DOHH2 (cell line): ENCODE data around the gene NCKAP5.

ENCODE experiments used
- H3F3A ChIP-seq: fragments of 200-600 bp; sonication (generic), shearing (Covaris generic); 2 replicates; pipeline ENCODE4 v1.6.0; 2016; ENCODE audit warnings: antibody characterized with exemption, mild to moderate bottlenecking; ENCODE audit not compliant: control insufficient read depth, insufficient read depth
- H3K27ac ChIP-seq: fragments of 200-600 bp; sonication (generic); 2 replicates; pipeline ENCODE4 v1.5.1; 2014; ENCODE audit warnings: low read depth, mild to moderate bottlenecking, low read length, moderate library complexity
- H3K27me3 ChIP-seq: fragments of 200-600 bp; sonication (generic); 2 replicates; pipeline ENCODE4 v1.6.1; 2014; ENCODE audit warnings: mild to moderate bottlenecking, low read length, mixed read lengths; ENCODE audit not compliant: control insufficient read depth
- H3K36me3 ChIP-seq: fragments of 200-600 bp; sonication (generic); 2 replicates; pipeline ENCODE4 v1.6.1; 2014; ENCODE audit warnings: mild to moderate bottlenecking, low read length, moderate library complexity, mixed read lengths; ENCODE audit not compliant: control insufficient read depth
- H3K4me1 ChIP-seq: fragments of 200-600 bp; sonication (generic); 2 replicates; pipeline ENCODE4 v1.6.1; 2014; ENCODE audit warnings: mild to moderate bottlenecking, low read length, mixed read lengths; ENCODE audit not compliant: control insufficient read depth
- H3K4me2 ChIP-seq: fragments of 200-600 bp; sonication (generic); 2 replicates; pipeline ENCODE4 v1.6.0; 2014; ENCODE audit warnings: mild to moderate bottlenecking, low read length, moderate library complexity
- H3K4me3 ChIP-seq: fragments of 200-600 bp; sonication (generic); 2 replicates; pipeline ENCODE4 v1.5.1; 2014; ENCODE audit warnings: mild to moderate bottlenecking, low read length, mixed read lengths
- H3K79me2 ChIP-seq: fragments of 200-600 bp; sonication (generic); 2 replicates; pipeline ENCODE4 v1.6.1; 2014; ENCODE audit warnings: mild to moderate bottlenecking, low read length, mixed read lengths; ENCODE audit not compliant: control insufficient read depth
- H3K9me2 ChIP-seq: fragments of 200-600 bp; sonication (generic); replicated peaks from 2 replicates; pipeline ENCODE4 v1.6.1; 2014; ENCODE audit warnings: mild to moderate bottlenecking, low read length, mixed read lengths; ENCODE audit not compliant: control insufficient read depth
- H3K9me3 ChIP-seq: fragments of 200-600 bp; sonication (generic); 2 replicates; pipeline ENCODE4 v1.6.1; 2014; ENCODE audit warnings: antibody characterized with exemption, low read length, mixed read lengths; ENCODE audit not compliant: control insufficient read depth, insufficient read depth
- H4K20me1 ChIP-seq: fragments of 200-600 bp; sonication (generic); 2 replicates; pipeline ENCODE4 v1.6.0; 2014; ENCODE audit warnings: low read depth, mild to moderate bottlenecking, antibody characterized with exemption, low read length, moderate library complexity; ENCODE audit not compliant: control insufficient read depth, insufficient read depth
- EZH2phosphoT487 ChIP-seq: fragments of 200-600 bp; sonication (generic); IDR thresholded peaks from 2 replicates; pipeline ENCODE4 v1.6.1; 2017; ENCODE audit warnings: borderline replicate concordance, mild to moderate bottlenecking, antibody characterized with exemption, low read length, moderate library complexity, mixed read lengths
- TF ChIP-seq, protein P1 (sequence below): fragments of 200-600 bp; sonication (generic); IDR thresholded peaks from one replicate; pipeline ENCODE4 v1.5.1; 2014; ENCODE audit warnings: antibody characterized with exemption, mild to moderate bottlenecking, low read depth, low read length; ENCODE audit not compliant: poor library complexity, severe bottlenecking

The NCKAP5 gene

DNA sequence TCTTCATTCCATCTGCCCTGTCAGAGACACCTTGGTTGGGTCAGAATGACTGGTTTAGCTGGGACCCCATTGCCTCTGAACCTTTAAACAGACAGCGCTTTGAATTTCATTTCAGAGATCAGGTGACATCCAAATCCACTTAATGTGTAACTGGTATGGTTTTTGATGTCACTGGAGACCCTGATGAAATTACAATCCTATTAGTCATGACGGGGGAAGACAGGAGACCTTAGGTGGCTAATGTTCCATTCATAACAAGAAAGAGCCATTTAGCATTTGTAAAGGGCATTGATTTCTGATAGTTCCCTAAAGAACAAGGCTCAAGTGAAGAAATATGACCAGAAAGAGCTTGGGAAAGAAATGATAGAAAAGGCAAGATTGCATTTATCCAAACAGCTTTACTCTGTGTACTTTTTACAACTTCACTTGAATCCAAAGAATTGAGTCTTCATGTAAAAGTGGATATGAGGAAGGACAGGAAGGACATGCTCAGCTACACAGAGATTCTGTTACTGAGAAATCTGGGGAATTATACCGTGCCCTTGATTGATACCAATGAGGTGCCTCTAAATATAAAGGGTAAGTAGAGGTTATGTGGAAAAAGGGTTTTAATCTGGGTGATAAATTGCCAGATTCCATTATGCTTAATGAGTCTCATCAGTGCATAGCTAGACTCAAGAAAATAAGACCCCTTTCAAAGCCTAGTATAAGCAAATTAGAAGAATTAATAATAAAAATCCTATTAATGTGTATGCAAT is 198.2 kb downstream of the NCKAP5 start:
- no peaks in the 10 kb centered on the region for H3K79me2 ChIP-seq
- no peaks in the 10 kb centered on the region for H3K27me3 ChIP-seq
- H4K20me1 ChIP-seq, result no peaks in the 10 kb centered on the region
- H3K4me2 ChIP-seq, result no peak overlapping the region
- no peaks in the 10 kb centered on the region for H3K9me2 ChIP-seq
- no peaks in the 10 kb centered on the region for H3K9me3 ChIP-seq
- no peaks in the 10 kb centered on the region for H3F3A ChIP-seq
- no peaks in the 10 kb centered on the region for H3K4me1 ChIP-seq
- H3K4me3 ChIP-seq, result no peak overlapping the region
- no peak for TF ChIP-seq EZH2phosphoT487
- TF ChIP-seq, protein P1, sequence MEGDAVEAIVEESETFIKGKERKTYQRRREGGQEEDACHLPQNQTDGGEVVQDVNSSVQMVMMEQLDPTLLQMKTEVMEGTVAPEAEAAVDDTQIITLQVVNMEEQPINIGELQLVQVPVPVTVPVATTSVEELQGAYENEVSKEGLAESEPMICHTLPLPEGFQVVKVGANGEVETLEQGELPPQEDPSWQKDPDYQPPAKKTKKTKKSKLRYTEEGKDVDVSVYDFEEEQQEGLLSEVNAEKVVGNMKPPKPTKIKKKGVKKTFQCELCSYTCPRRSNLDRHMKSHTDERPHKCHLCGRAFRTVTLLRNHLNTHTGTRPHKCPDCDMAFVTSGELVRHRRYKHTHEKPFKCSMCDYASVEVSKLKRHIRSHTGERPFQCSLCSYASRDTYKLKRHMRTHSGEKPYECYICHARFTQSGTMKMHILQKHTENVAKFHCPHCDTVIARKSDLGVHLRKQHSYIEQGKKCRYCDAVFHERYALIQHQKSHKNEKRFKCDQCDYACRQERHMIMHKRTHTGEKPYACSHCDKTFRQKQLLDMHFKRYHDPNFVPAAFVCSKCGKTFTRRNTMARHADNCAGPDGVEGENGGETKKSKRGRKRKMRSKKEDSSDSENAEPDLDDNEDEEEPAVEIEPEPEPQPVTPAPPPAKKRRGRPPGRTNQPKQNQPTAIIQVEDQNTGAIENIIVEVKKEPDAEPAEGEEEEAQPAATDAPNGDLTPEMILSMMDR, result no peak
- no peak overlapping the region for H3K27ac ChIP-seq
- H3K36me3 ChIP-seq, result no peaks in the 10 kb centered on the region

- H3K9me3 ChIP-seq, result no peaks in the 10 kb centered on the region
- H3K4me3 ChIP-seq, result no peak overlapping the region
- no peaks in the 10 kb centered on the region for H3K9me2 ChIP-seq
- no peak overlapping the region for H3K4me2 ChIP-seq
- H3K36me3 ChIP-seq, result no peaks in the 10 kb centered on the region
- H3K27ac ChIP-seq, result no peak overlapping the region
- H3K27me3 ChIP-seq, result no peaks in the 10 kb centered on the region
- H3F3A ChIP-seq, result no peaks in the 10 kb centered on the region
- no peaks in the 10 kb centered on the region for H4K20me1 ChIP-seq
- no peaks in the 10 kb centered on the region for H3K4me1 ChIP-seq
- H3K79me2 ChIP-seq, result no peaks in the 10 kb centered on the region
- TF ChIP-seq, protein P1, result no peak
- TF ChIP-seq EZH2phosphoT487, result no peak
These were observed 203.1 kb downstream of the NCKAP5 start for GRCh38 chr2:133365117-133365516.

DNA sequence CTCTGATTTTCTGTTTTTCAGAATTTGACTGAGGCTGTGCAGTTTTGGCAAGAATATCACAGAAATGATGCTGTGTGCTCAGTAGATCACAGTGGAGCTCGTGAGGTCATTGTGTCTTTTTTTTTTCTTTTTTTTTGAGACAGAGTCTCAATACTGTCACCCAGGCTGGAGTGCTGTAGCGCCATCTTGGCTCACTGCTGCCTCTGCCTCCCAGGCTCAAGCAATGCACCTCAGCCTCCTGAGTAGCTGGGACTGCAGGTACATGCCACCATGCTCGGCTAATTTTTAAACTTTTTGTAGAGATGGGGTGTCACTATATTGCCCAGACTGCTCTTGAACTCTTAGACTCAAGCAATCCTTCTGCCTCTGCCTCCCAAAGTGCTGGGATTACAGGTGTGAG is 203.6 kb downstream of the NCKAP5 start:
- TF ChIP-seq, protein P1, result no peak
- no peak for TF ChIP-seq EZH2phosphoT487
- Histone ChIP-seq H4K20me1 (no peaks in the 10 kb centered on the region), H3K27me3 (no peaks in the 10 kb centered on the region), H3K36me3 (no peaks in the 10 kb centered on the region), H3K4me3 (no peak overlapping the region), H3F3A (no peaks in the 10 kb centered on the region), H3K79me2 (no peaks in the 10 kb centered on the region), H3K27ac (no peak overlapping the region), H3K9me3 (no peaks in the 10 kb centered on the region), H3K9me2 (no peaks in the 10 kb centered on the region), H3K4me2 (no peak overlapping the region), H3K4me1 (no peaks in the 10 kb centered on the region)
